HG02759 (cell line): Measurements from ENCODE around the gene CEL.
"Not testable (repeated sequence)": the region's sequence is repeated elsewhere in the genome, so short reads cannot be mapped to it uniquely, and the experiment has no call there.

Experiments
- ATAC-seq: cut with Tn5 transposase; IDR thresholded peaks from one replicate; pipeline ENCODE4 v1.9.1; 2021; ENCODE audit warnings: mild to moderate bottlenecking, moderate library complexity; ENCODE audit not compliant: unreplicated experiment

Gene CEL

DNA sequence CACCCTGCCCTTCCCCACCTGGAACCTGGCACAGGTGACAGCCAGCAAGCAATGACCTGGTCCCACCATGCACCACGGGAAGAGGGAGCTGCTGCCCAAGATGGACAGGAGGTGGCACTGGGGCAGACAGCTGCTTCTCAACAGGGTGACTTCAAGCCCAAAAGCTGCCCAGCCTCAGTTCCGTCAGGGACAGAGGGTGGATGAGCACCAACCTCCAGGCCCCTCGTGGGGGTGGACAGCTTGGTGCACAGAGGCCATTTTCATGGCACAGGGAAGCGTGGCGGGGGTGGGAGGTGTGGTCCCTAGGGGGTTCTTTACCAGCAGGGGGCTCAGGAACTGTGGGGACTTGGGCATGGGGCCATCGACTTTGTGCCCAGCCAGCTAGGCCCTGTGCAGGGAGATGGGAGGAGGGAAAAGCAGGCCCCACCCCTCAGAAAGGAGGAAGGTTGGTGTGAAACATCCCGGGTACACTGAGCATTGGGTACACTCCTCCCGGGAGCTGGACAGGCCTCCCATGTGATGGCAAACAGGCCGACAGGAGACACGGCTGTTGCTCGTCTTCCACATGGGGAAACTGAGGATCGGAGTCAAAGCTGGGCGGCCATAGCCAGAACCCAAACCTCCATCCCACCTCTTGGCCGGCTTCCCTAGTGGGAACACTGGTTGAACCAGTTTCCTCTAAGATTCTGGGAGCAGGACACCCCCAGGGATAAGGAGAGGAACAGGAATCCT is 1.9 kb downstream of the CEL start:
- ATAC-seq = no peak

DNA sequence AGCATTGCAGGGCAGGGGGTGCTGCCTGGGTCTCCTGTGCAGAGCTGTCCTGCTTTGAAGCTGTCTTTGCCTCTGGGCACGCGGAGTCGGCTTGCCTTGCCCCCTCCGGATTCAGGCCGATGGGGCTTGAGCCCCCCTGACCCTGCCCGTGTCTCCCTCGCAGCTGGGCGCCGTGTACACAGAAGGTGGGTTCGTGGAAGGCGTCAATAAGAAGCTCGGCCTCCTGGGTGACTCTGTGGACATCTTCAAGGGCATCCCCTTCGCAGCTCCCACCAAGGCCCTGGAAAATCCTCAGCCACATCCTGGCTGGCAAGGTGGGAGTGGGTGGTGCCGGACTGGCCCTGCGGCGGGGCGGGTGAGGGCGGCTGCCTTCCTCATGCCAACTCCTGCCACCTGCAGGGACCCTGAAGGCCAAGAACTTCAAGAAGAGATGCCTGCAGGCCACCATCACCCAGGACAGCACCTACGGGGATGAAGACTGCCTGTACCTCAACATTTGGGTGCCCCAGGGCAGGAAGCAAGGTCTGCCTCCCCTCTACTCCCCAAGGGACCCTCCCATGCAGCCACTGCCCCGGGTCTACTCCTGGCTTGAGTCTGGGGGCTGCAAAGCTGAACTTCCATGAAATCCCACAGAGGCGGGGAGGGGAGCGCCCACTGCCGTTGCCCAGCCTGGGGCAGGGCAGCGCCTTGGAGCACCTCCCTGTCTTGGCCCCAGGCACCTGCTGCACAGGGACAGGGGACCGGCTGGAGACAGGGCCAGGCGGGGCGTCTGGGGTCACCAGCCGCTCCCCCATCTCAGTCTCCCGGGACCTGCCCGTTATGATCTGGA is 2.7 kb downstream of the CEL start:
- no peak for ATAC-seq

GRCh38 chr9:133065070-133065388 is 3.2 kb downstream of the CEL start:
- ATAC-seq = no peak

- ATAC-seq = no peak
These were observed 4.6 kb downstream of the CEL start for GRCh38 chr9:133066181-133066983.

DNA sequence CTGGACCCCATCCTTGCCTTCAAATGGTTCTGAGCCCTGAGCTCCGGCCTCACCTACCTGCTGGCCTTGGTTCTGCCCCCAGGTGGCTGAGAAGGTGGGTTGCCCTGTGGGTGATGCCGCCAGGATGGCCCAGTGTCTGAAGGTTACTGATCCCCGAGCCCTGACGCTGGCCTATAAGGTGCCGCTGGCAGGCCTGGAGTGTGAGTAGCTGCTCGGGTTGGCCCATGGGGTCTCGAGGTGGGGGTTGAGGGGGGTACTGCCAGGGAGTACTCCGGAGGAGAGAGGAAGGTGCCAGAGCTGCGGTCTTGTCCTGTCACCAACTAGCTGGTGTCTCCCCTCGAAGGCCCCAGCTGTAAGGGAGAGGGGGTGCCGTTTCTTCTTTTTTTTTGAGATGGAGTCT is 5.2 kb downstream of the CEL start:
- ATAC-seq = no peak

DNA sequence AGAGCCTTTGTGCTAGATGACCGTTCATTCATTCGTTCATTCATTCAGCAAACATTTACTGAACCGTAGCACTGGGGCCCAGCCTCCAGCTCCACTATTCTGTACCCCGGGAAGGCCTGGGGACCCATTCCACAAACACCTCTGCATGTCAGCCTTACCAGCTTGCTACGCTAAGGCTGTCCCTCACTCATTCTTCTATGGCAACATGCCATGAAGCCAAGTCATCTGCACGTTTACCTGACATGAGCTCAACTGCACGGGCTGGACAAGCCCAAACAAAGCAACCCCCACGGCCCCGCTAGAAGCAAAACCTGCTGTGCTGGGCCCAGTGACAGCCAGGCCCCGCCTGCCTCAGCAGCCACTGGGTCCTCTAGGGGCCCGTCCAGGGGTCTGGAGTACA is 6.0 kb downstream of the CEL start:
- ATAC-seq = no peak

DNA sequence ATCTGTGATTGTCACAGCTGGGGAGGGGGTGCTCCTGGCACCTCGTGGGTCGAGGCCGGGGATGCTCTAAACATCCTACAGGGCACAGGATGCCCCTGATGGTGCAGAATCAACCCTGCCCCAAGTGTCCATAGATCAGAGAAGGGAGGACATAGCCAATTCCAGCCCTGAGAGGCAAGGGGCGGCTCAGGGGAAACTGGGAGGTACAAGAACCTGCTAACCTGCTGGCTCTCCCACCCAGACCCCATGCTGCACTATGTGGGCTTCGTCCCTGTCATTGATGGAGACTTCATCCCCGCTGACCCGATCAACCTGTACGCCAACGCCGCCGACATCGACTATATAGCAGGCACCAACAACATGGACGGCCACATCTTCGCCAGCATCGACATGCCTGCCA is 6.7 kb downstream of the CEL start:
- not testable (repeated sequence) for ATAC-seq

GRCh38 chr9:133070500-133070961 is 8.8 kb downstream of the CEL start:
- ATAC-seq = not testable (repeated sequence)

DNA sequence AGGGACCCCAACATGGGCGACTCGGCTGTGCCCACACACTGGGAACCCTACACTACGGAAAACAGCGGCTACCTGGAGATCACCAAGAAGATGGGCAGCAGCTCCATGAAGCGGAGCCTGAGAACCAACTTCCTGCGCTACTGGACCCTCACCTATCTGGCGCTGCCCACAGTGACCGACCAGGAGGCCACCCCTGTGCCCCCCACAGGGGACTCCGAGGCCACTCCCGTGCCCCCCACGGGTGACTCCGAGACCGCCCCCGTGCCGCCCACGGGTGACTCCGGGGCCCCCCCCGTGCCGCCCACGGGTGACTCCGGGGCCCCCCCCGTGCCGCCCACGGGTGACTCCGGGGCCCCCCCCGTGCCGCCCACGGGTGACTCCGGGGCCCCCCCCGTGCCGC is 9.2 kb downstream of the CEL start:
- ATAC-seq = not testable (repeated sequence)

DNA sequence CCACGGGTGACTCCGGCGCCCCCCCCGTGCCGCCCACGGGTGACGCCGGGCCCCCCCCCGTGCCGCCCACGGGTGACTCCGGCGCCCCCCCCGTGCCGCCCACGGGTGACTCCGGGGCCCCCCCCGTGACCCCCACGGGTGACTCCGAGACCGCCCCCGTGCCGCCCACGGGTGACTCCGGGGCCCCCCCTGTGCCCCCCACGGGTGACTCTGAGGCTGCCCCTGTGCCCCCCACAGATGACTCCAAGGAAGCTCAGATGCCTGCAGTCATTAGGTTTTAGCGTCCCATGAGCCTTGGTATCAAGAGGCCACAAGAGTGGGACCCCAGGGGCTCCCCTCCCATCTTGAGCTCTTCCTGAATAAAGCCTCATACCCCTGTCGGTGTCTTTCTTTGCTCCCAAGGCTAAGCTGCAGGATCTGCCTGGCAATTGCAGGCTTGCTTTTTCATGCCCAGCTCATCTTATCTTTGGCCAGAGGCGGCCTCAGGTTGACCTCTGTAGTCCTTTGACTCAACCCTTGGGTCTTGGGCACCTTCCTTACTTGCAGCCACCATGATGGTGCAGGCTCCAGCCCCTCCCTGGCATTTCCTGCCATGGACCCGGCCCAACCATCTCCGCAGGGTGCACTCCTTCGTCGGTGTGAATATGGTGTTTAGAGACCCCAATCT is 9.8 kb downstream of the CEL start:
- no peak for ATAC-seq

- not testable (repeated sequence) for ATAC-seq
These were observed 10.4 kb downstream of the CEL start for GRCh38 chr9:133072210-133072609.

DNA sequence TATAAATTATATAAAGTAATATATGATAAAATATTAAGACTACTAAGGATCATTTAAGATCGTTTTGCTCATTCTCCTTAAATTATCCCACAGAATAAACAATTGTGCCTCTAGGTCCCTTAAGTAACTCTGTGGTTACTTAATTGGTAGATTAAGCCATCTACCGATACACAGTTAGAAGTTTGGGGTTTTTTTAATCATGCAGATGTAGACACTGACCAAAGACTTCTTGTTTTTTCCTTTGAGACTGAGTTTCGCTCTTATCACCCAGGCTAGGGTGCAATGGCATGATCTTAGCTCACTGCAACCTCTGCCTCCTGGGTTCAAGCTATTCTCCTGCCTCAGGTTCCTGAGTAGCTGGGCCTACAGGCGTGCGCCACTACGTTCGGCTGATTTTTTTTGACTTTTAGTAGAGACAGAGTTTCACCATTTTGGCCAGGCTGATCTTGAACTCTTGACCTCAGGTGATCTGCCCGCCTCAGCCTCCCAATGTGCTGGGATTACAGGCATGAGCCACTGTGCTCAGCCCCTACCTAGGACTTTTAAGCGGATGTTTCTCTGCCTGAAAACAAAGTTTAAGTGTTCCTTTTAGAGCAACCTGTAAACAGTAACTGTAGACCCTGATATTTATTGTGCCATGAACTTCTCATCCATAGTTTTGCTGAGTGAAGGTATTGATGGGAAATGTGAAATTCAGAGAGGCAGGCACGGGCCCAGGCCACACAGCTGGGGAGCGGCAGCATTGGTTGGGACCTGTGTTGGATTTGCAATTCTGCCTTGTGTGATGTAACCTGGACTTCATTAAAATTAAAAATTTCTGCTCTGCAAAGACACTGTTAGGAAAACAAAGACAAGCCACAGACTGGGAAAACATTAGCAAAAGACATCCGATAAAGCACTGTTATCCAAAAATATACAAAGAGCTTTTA is 11.6 kb downstream of the CEL start:
- no peak for ATAC-seq

- ATAC-seq = no peak
These were observed 12.4 kb downstream of the CEL start for GRCh38 chr9:133074111-133074651.

- no peak for ATAC-seq
These were observed 14.3 kb downstream of the CEL start for GRCh38 chr9:133075925-133076630.

- ATAC-seq = no peak
These were observed 14.9 kb downstream of the CEL start for GRCh38 chr9:133076691-133077090.

GRCh38 chr9:133078486-133078885 is 16.7 kb downstream of the CEL start:
- no peak for ATAC-seq

- no peak for ATAC-seq
These were observed 18.4 kb downstream of the CEL start for GRCh38 chr9:133080161-133080560.

GRCh38 chr9:133080786-133081779 is 19.3 kb downstream of the CEL start:
- not testable (repeated sequence) for ATAC-seq
